ENCODE data around the gene NTSR1.

Gene NTSR1

GRCh38 chr20:62660768-62661167, 47.9 kb upstream of the NTSR1 start:
- no peak for DNase-seq (ENCODE audit: low read depth in 1 of 2, low spot score in 1 of 2)
- TF ChIP-seq GABPA (IDR thresholded peaks at IDR 0.05; ENCODE audit: low read depth), result no peak
- TF ChIP-seq REST (IDR thresholded peaks at IDR 0.05; ENCODE audit: insufficient replicate concordance, low read depth), result no peak
- TF ChIP-seq, protein P1, sequence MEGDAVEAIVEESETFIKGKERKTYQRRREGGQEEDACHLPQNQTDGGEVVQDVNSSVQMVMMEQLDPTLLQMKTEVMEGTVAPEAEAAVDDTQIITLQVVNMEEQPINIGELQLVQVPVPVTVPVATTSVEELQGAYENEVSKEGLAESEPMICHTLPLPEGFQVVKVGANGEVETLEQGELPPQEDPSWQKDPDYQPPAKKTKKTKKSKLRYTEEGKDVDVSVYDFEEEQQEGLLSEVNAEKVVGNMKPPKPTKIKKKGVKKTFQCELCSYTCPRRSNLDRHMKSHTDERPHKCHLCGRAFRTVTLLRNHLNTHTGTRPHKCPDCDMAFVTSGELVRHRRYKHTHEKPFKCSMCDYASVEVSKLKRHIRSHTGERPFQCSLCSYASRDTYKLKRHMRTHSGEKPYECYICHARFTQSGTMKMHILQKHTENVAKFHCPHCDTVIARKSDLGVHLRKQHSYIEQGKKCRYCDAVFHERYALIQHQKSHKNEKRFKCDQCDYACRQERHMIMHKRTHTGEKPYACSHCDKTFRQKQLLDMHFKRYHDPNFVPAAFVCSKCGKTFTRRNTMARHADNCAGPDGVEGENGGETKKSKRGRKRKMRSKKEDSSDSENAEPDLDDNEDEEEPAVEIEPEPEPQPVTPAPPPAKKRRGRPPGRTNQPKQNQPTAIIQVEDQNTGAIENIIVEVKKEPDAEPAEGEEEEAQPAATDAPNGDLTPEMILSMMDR (IDR thresholded peaks at IDR 0.05; ENCODE audit: insufficient read depth, low read length), result no peak
- no peaks in the 10 kb centered on the region for H3K27me3 ChIP-seq (ENCODE audit: insufficient read depth, poor library complexity, severe bottlenecking)
- no peak overlapping the region for H3K27ac ChIP-seq (replicated peaks)
- H3K4me3 ChIP-seq (replicated peaks; ENCODE audit: insufficient read depth, low read length), result no peak overlapping the region

GRCh38 chr20:62661647-62662046, 47.0 kb upstream of the NTSR1 start:
- no peak for DNase-seq (ENCODE audit: low read depth in 1 of 2, low spot score in 1 of 2)
- Histone ChIP-seq H3K27me3 (ENCODE audit: insufficient read depth, poor library complexity, severe bottlenecking) (no peaks in the 10 kb centered on the region), H3K4me3 (replicated peaks; ENCODE audit: insufficient read depth, low read length) (no peak overlapping the region), H3K27ac (replicated peaks) (no peak overlapping the region)
- no peak for TF ChIP-seq SPI1 (IDR thresholded peaks at IDR 0.05; ENCODE audit: borderline replicate concordance, low read depth)

DNA sequence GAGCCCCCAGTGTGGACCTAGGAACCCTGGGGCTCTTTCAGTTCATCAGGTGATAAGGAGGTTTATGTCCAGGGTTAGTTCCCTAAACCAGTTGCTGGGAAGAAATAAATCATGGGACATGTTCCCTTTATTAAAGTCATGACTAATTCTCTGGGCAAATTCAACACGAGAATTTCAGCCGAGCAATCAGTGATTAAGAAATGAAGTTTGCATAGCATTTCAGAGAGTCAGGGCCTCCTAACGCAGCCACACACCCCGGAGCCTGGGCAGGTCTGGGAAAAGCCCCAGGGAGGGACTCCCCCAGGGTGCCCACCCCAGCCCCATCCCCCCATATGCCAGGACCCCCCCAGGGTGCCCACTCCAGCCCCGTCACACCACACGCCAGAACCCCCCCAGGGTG, 46.2 kb upstream of the NTSR1 start:
- no peak for TF ChIP-seq SPI1 (IDR thresholded peaks at IDR 0.05; ENCODE audit: borderline replicate concordance, low read depth)
- TF ChIP-seq POLR2AphosphoS5 (IDR thresholded peaks at IDR 0.05; ENCODE audit: low read depth), result no peak
- no peak for TF ChIP-seq GABPA (IDR thresholded peaks at IDR 0.05; ENCODE audit: low read depth)
- TF ChIP-seq, protein P1 (IDR thresholded peaks at IDR 0.05; ENCODE audit: insufficient read depth, low read length), result no peak
- TF ChIP-seq REST (IDR thresholded peaks at IDR 0.05; ENCODE audit: insufficient replicate concordance, low read depth), result no peak
- H3K27ac ChIP-seq (replicated peaks), result no peak overlapping the region
- no peak for DNase-seq (ENCODE audit: low read depth in 1 of 2, low spot score in 1 of 2)

DNA sequence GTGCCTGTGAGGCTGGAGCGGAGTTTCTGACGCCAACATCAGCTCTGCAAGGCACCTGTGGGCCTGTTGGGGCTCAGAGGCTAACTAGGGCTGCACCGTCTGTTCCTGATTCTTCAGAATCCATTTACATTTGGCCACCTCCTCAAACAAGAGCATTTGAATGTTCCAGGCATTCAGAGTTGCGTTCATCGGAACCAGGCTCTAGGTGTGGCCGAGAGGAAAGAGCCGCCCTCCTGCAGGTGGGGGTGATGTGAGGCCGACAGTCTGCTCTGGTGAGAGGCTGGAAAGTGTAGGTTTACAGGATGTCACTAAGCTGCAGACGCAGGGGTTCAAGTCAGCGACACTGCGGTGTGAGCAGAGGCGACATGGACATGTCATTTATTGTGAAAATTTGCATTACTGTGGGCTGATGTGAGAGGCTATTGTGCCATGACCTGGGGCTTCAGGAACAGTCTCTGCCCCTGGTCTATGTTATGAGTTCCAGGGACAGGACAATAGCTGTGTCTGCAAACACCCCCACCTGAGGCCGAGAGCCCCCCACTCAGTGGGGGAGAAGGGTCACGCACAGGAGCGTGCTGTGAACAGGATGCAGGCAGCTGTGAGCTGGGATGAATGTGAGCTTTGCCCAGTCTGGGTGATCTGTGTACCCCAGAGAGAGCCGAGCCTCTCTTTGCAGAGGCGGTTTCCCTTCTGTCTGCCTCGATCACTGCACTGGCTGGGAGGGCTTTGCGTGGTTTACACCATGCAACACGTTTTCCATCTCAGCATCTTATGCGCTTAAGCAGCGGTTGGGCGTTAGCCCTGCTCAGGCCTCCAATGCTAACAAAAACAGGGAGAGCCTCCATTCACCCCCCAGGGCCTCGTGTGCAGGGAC, 45.3 kb upstream of the NTSR1 start:
- TF ChIP-seq, protein P1 (IDR thresholded peaks at IDR 0.05; ENCODE audit: insufficient read depth, low read length), result no peak
- TF ChIP-seq SPI1 (IDR thresholded peaks at IDR 0.05; ENCODE audit: borderline replicate concordance, low read depth) (no peak), REST (IDR thresholded peaks at IDR 0.05; ENCODE audit: insufficient replicate concordance, low read depth) (no peak), GABPA (IDR thresholded peaks at IDR 0.05; ENCODE audit: low read depth) (no peak), POLR2AphosphoS5 (IDR thresholded peaks at IDR 0.05; ENCODE audit: low read depth) (no peak)
- H3K27me3 ChIP-seq (ENCODE audit: insufficient read depth, poor library complexity, severe bottlenecking), result no peaks in the 10 kb centered on the region

More for the DNA sequence above, 46.2 kb upstream of the NTSR1 start:
- H3K4me3 ChIP-seq (replicated peaks; ENCODE audit: insufficient read depth, low read length), result no peak overlapping the region
- H3K27me3 ChIP-seq (ENCODE audit: insufficient read depth, poor library complexity, severe bottlenecking), result no peaks in the 10 kb centered on the region

More for the DNA sequence above, 45.3 kb upstream of the NTSR1 start:
- Histone ChIP-seq H3K27ac (replicated peaks) (no peak overlapping the region), H3K4me3 (replicated peaks; ENCODE audit: insufficient read depth, low read length) (no peak overlapping the region)
- DNase-seq (ENCODE audit: low read depth in 1 of 2, low spot score in 1 of 2), result no peak
